ENCODE data around the gene LILRB4.
"Not testable (repeated sequence)": the region's sequence is repeated elsewhere in the genome, so short reads cannot be mapped to it uniquely, and the experiment has no call there.

The LILRB4 gene

DNA sequence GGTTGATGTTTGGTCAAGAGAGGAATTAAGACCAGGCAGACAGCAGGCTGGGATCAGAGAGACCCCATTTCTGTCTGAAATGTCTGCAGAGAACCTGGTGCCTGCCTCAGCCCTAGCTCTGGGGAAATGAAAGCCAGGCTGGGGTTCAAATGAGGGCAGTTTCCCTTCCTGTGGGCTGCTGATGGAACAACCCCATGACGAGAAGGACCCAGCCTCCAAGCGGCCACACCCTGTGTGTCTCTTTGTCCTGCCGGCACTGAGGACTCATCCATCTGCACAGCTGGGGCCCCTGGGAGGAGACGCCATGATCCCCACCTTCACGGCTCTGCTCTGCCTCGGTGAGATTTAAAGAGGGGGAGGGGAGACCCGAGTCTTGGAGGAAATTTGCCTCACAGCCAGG is at the start of gene LILRB4:
Gene LILRB4 (plus strand): TSS at position 256 of the 400 bp plus-strand sequence. CDS start 49 bp downstream, at position 305.
- no peak for DNase-seq

DNA sequence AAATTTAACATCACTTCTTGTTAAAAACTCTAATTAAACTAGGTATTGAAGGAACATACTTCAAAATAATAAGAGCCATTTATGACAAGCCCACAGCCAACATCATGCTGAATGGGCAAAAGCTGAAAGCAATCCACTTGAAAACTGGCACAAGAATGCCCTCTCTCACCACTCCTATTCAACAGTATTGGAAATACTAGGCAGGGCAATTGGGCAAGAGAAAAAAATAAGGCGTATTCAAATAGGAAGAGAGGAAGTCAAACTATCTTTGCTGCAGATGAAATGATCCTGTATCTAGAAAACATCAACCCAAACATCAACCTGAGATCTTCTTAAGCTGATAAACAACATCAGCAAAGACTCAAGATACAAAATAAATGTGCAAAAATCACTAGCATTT is 48.1 kb upstream of the LILRB4 start:
- no peak for DNase-seq

DNA sequence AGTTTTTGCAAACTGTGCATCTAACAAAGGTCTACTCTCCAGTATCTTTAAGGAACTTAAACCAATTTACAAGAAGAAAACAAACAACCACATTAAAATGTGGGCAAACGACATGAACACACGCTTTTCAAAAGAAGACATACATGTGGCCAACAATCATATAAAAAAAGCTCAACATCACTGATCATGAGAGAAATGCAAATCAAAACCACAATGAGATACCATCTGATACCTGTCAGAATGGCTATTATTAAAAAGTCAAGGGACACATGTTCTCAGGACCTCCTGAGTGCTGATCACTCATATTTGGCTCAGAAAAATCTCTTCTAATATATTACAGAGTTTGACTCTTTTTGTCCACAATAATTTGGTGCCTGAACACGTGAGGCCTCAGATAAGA is 46.7 kb upstream of the LILRB4 start:
- DNase-seq = no peak

DNA sequence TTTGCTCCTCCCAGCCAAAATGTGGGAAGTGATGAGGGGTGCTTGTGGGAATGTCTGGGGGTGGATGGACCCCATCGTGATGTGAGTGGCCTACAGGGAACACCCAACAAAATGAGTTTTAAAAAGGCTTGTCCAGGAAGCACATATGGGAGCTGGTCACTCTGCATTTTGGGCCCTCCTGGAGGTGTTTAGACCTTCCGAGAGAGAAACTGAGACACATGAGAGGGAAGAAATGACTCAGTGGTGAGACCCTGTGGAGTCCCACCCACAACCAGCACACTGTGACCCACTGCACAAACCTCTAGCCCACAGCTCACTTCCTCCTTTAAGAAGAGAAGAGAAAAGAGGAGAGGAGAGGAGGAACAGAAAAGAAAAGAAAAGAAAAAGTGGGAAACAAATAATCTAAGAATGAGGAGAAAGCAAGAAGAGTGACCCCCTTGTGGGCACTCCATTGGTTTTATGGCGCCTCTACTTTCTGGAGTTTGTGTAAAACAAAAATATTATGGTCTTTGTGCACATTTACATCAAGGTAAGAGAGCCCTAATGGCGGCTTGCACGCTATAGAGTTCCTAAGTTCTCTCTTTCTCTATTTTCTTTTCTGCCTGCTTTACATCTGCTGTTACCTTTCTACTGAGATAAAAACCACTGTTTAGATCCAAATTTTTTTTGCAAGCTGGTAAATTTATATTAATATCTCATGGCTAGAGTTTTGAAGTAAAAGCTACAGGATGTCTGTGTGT is 45.8 kb upstream of the LILRB4 start:
- no peak for DNase-seq

DNA sequence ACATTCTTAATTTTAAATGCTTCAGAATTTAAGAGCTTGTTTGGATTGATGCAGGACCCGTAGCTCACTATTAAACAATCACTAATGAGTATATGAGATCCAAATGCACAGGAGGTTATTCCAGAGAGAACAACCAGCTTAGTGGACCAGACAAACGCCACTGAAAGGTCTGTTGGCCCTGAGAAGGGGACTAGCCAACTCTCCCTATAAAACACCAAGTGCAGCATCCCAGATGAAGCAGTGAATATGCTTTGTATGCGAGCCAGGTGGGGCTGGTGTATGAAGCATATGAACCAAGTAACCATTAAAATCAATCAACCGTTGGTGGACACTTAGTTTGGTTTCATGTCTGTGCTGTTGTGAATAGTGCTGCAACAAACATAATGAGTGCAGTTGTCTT is 42.3 kb upstream of the LILRB4 start:
- DNase-seq = no peak

DNA sequence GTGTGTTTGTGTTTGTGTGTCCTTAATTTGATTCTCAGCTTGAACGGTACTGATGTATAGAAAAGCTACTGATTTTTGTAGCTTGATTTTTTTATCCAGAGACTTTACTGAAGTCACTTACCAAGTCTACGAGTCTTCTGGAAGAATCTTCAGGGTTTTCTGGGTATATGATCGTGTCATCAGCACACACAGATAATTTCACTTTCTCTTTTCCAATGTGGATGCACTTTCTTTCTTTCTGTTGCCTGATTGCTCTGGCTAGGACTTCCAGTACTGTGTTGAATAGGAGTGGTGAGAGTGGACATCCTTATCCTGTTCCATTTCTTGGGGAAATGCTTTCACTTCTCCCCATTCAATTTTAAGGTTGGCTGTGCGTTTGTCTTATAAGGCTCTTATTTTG is 40.4 kb upstream of the LILRB4 start:
- DNase-seq = no peak

DNA sequence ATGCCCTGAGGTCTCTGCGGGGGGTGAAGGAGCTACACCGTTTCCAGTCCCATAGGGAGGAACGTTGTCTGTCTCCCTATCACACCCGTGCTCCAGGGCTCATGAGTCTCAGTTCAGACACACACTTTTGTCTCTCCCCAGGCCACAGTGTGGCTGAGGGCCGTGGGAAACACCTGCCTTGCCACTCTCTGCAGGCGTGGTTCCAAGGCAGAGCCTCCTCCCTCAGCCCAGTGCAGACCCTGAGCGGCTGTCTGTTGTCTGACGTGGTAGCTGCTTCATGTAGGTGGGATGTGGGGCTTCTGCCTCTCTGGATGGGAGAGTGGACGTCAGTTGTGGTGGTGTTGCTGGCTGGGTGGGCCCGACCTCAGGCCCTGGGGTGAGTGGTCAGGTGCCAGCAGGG is 38.6 kb upstream of the LILRB4 start:
- DNase-seq = not testable (repeated sequence)

DNA sequence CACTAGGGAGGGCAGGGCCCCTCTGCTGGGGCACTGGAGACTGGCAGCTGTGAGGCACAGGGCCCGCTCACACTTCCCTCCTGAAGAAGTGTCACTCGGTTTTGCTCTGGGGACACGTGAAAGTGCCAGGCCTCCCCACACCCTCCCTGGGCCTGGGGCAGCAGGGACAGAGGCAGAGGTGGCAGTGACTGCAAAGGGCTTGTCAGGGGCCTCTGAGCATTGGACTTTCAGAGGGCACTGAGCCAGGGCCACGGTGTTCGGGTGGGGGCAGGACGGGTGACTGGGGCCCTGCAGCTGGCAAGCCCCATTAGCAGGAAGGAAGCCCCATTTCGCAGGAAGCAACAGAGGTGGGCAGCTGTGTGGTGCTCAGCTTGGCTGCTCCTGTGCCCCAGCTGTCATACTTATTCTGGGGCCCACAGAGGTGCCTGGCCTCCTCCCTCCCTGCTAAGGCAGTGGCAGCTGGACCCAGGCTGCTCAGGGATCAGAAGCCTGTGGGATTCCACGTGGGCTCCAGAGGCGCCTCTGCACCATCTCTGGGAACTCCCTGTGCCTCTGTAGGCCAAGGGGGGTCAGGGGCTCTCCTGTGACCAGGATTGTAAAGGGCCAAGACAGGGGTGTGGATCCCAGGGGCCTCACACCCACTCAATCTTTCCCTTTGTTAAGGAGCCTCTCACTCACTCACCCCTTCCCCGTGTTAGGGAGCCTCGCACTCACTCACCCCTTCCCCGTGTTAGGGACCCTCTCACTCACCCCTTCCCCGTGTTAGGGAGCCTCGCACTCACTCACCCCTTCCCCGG is 37.7 kb upstream of the LILRB4 start:
- not testable (repeated sequence) for DNase-seq

DNA sequence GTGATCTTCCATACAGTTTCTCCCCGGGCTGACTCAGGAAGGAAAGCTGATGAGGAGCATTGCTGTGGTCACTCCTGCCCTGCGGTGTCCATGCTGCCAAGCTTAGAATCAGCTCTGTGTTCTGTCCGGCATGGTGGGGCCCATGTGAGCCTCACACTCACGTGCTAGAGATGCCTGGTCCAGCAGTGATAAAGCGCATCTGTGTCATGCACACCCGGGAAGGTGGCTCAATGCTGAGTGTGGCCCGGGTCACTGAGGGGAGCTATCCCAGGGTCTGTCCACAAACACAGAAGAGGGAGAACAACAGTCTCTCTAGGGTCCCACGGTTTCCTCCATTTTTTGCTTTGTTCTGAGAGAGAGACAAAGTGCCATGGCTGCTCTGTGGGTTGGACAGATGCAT is 36.0 kb upstream of the LILRB4 start:
- no peak for DNase-seq

DNA sequence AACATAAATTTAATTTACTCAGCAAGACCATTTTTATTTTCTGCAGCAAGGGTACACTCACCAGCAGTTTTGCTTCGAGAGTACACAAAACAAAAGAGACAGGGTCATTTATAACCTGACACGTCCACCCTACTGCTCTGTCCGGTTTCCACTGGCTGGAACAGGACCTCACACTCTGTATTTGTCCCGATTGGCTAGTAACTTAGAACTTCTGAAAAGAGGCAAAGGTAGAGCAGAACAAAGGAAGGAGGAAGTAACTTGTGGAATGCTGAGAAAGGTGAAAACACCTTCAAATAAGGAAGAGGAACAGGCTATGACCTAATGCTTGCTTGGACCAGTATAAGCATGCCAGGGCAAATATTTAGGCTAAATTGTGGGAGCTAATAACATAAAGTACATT is 34.9 kb upstream of the LILRB4 start:
- not testable (repeated sequence) for DNase-seq

DNA sequence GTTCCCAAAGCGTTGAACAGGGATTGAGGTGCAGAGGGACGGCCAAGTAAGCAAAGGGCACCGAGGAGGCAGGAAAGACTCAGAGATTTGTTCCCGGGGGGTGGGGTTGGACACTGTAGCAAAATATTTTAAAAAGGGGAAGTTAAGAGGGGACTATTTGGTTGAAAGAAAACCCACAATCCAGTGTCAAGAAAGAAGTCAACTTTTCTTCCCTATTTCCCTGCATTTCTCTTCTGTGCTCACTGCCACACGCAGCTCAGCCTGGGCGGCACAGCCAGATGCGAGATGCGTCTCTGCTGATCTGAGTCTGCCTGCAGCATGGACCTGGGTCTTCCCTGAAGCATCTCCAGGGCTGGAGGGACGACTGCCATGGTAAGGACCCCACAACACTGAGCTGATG is 32.5 kb upstream of the LILRB4 start, which contains the start of gene LILRB1:
Gene LILRB1 (plus strand): TSS at position 223 of the 400 bp plus-strand sequence. CDS start 590 bp downstream, outside the sequence.
- not testable (repeated sequence) for DNase-seq

DNA sequence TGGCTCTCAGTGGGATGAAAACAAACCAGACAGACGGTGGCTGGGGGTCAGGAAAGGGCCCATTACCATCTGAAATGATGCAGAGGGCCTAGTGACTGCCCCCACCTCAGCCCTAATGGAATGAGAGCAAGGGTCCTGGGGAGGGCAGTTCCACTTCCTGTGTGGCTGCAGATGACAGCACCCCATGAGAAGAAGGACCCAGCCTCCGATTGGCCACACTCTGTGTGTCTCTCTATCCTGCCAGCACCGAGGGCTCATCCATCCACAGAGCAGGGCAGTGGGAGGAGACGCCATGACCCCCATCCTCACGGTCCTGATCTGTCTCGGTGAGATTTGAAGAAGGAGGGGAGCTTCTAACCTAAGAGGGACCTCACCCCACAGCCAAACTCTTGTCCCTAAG is 32.0 kb upstream of the LILRB4 start:
- DNase-seq = no peak

DNA sequence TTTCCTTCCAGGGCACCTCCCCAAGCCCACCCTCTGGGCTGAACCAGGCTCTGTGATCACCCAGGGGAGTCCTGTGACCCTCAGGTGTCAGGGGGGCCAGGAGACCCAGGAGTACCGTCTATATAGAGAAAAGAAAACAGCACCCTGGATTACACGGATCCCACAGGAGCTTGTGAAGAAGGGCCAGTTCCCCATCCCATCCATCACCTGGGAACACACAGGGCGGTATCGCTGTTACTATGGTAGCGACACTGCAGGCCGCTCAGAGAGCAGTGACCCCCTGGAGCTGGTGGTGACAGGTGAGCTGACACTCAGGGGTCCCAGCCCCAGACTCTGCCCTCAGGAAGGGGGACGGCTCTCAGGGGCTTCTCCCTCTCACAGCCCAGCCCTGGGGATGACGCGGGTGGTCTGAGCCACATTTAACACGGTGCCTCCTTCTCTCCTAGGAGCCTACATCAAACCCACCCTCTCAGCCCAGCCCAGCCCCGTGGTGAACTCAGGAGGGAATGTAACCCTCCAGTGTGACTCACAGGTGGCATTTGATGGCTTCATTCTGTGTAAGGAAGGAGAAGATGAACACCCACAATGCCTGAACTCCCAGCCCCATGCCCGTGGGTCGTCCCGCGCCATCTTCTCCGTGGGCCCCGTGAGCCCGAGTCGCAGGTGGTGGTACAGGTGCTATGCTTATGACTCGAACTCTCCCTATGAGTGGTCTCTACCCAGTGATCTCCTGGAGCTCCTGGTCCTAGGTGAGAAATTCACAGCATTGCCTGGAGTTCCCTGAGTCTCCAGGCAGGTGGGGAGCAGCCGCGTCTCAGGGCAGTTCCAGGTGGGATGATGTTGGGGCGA is 31.1 kb upstream of the LILRB4 start:
- not testable (repeated sequence) for DNase-seq

DNA sequence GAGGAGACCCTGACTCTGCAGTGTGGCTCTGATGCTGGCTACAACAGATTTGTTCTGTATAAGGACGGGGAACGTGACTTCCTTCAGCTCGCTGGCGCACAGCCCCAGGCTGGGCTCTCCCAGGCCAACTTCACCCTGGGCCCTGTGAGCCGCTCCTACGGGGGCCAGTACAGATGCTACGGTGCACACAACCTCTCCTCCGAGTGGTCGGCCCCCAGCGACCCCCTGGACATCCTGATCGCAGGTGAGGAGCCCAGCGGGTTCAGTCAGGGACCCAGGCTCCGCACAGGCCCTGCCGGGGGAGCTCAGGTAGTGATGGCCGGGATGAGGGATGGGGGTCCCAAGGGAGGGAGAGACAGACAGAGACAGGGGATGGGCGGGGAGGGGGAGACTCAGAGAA is 30.3 kb upstream of the LILRB4 start:
- DNase-seq = not testable (repeated sequence)

DNA sequence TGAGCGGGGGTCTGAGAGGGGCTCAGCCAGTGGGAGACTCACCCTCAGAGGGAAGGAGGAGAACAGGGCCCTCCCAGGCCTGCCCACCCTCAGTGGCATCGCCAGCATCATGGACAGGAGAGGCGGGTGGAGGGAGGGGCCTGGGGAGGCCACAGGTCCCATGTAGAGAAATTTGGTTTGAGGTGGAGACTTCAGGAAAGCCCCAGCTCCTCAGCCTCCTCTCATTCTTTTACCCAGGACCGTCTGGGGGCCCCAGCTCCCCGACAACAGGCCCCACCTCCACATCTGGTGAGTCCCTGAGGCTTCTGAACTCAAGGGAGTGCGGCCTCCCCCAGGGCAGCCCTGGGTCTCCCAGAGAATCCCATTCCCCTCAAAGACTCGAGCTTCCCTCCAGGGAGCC is 29.4 kb upstream of the LILRB4 start:
- no peak for DNase-seq

DNA sequence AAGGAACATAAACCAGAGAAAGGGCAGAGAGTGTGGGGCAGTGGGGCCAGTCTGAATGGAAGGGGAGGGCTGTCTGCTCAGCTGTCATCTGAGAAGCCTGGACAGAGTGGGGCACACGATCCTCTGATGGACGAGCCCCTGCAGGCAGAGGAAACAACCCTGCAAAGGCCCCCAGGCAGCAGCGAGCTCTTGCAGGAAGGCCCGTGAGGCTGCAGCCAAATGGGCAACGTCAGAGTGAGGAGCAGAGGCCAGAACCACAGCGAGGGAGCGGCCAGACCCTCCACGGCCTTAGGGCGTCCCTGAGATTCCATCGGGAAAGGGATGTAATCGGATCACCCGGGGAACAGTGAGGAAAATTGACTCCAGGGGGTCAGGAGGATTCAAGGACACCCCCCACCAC is 26.7 kb upstream of the LILRB4 start:
- DNase-seq = not testable (repeated sequence)

DNA sequence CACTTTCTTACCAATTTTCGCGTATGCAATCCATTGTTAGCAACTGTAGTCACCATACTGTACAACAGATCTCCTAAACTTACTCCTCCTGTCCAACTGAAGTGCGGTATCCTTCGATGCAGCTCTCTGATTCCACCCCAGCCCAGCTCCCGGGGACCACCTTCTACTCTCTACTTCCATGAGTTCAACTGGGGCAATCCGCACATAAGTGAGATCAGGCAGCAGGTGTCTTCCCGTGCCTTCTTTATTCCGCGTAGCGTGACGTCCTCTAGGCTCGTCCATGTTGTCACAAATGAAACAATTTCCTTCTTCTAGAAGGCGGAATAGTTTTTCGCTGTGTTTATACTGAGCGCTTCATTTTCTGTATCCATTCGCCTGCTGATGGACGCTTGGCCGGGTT is 24.1 kb upstream of the LILRB4 start:
- no peak for DNase-seq

DNA sequence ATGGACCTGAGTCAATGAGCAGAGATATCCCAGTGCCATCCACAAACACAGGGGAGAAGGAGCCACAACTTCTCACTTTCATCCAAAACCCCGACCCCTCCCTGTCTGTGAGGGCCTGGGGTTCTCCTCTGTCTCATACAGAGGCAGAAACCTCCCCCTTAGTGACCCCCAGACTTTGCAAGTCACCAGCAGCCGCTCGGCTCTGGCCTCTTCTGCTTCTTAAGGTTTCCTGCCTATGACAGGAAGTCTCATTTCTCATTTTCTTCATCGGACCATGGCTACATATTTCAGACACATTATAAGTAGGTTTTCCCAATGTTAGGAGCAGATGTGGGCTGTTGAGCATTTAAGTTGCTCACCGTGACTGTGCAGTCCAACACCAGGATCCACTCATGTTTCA is 19.8 kb upstream of the LILRB4 start:
- DNase-seq = not testable (repeated sequence)

DNA sequence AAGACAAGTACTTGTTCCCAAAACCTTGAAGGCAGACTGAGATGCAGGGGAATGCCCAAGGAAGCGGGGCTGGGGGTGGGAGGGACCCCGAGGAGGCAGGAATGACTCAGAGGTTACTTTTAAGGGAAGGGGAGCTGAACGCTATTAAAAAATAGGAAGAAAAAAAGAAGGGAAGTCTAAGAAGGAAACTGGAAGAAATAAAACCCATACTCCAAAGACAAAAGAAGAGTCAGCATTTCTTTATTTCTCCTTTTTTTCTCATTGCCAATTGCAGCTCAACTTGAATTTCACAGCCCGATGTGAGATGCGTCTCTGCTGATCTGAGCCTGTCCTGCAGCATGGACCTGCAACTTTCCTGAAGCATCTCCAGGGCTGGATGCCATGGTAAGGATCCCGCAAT is 19.2 kb upstream of the LILRB4 start:
- not testable (repeated sequence) for DNase-seq

DNA sequence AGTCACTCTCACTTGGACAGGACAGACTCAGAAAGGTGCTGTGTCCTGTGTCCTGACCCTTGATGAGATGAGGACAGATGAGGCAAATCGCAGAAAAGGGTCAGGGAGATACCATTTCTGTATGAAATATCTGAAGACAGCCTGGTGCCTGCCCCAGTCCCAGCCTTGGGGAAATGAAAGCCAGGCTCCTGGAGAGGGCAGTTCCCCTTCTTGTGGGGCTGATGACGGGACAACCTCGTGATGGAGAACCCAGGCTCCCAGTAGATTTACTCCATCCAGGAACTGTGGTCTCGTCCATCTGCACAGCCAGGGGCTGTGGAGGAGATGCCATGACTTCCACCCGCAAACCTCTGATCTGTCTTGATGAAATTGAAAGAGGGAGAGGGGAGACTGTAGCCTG is 18.7 kb upstream of the LILRB4 start:
- DNase-seq = no peak

DNA sequence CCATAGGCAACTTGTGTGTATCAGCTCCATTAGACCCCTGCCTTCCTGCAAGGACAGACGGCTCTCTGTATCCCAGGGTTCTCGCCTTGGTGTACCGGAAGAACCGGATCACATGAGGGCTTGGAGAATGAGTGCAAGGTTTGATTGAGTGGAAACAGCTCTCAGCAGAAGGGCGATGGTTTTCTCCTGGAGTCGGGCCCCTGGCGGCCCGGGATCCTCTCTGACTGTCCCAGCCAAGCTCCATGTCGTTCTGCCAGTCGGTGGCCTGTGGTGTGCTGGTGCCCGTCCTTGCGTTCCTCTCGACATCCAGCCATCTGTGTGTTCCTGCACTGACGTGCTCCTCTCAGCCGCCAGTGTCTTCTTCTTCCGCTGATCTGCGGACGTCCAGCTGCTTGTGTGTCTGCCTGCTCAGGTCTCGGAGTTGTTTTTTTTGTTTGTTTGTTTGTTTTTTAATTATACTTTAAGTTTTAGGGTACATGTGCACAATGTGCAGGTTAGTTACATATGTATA is 16.4 kb upstream of the LILRB4 start:
- DNase-seq = no peak

DNA sequence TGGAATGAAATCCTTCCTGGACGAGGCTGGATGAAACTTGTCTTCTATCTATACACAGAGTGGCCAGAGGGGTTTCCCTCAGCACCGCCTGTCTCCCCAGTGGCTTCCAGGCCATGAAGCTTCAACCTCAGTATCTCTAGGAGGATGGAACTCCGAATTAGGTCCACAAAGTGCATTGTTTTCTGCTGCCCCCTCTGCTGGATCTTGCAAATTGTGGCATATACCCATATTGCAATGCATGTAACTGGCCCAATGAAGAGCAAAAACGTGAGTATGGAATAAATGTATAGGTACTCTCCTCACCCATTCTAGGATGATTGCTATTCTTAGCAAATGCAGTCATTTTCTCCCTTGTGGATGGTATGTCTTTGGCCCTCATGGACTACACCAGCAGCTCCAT is 14.7 kb upstream of the LILRB4 start:
- no peak for DNase-seq

DNA sequence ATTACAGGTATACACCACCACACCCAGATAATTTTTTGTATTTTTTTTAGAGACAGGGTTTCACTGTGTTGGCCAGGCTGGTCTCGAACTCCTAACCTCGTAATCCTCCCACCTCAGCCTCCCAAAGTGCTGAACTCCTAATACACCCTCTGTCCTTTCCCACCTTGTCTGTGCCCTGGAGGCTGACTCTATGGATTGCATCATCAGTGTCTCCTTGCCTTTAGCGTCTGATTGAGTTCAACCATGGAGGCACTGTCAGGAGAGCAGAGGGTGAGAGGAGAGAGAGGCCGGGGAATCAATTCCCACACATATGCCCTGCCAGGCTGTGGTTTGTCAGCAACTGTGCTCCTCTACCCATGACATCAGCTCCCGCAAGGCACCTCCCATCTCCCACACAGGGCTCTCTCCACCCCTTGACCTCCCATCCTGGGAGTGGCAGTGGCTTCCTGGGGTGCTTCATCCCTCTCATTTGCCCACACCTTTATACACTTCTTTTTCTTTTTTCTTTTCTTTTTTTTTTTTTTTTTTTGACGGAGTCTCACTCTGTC is 12.6 kb upstream of the LILRB4 start:
- no peak for DNase-seq
